A673 (cell line): ENCODE measurements around the gene ZNF444.

Experiments used
- EZH2 ChIP-seq: fragments of 200-600 bp; sonication (generic); IDR thresholded peaks from 2 replicates; pipeline ENCODE4 v1.6.1; 2017; ENCODE audit warnings: borderline replicate concordance, low read depth, mild to moderate bottlenecking, mixed read lengths, antibody characterized with exemption, low read length; ENCODE audit not compliant: poor library complexity, severe bottlenecking
- TF ChIP-seq, protein P1 (sequence below): fragments of 300-800, 200-600 bp; sonication (generic); conservative IDR thresholded peaks from 2 replicates; pipeline ENCODE4 v1.5.1; 2017; ENCODE audit warnings: low read depth, mild to moderate bottlenecking, antibody characterized with exemption, low read length, moderate library complexity, mixed read lengths

DNA sequence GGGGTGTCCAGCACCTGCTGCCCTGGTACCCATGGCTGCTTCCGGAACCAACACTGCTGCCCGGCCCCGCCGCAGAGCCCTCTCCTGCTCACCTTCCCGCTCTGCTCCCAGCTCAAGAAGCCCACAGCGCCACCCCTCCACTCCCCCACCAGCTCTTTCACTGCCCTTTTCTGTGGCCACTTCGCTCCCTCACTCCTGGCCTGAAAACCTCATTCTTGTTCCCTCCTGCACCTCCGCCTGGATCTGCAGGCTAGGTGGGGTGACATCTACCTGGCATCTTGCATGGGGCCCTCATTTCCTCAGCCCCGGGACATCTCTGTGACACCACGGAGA lies 26.3 kb upstream of the ZNF444 start:
- TF ChIP-seq, protein P1, sequence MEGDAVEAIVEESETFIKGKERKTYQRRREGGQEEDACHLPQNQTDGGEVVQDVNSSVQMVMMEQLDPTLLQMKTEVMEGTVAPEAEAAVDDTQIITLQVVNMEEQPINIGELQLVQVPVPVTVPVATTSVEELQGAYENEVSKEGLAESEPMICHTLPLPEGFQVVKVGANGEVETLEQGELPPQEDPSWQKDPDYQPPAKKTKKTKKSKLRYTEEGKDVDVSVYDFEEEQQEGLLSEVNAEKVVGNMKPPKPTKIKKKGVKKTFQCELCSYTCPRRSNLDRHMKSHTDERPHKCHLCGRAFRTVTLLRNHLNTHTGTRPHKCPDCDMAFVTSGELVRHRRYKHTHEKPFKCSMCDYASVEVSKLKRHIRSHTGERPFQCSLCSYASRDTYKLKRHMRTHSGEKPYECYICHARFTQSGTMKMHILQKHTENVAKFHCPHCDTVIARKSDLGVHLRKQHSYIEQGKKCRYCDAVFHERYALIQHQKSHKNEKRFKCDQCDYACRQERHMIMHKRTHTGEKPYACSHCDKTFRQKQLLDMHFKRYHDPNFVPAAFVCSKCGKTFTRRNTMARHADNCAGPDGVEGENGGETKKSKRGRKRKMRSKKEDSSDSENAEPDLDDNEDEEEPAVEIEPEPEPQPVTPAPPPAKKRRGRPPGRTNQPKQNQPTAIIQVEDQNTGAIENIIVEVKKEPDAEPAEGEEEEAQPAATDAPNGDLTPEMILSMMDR: no peak
- no peak for TF ChIP-seq EZH2
